Nephron (organoid): ENCODE measurements around the gene FAM120C.

Source experiments
- H3K27ac Mint-ChIP-seq, 3 experiments: 2 replicates each; pipeline ENCODE4 v1.8.0; 2020; ENCODE audit warnings: mixed read lengths in 3 of 3, mild to moderate bottlenecking in 2 of 3, moderate library complexity in 1 of 3
- H3K27me3 Mint-ChIP-seq: 2 replicates; pipeline ENCODE4 v1.8.0; 2021; ENCODE audit warnings: low read depth, mild to moderate bottlenecking, moderate library complexity, mixed read lengths
- H3K36me3 Mint-ChIP-seq: 2 replicates; pipeline ENCODE4 v1.8.0; 2020; ENCODE audit warnings: low read depth, mixed read lengths
- H3K4me1 Mint-ChIP-seq: 2 replicates; pipeline ENCODE4 v1.8.0; 2020; ENCODE audit warnings: mixed read lengths
- H3K4me3 Mint-ChIP-seq, 3 experiments: 2 replicates each; pipeline ENCODE4 v1.8.0; 2020; ENCODE audit warnings: mild to moderate bottlenecking in 3 of 3, mixed read lengths in 3 of 3, moderate library complexity in 2 of 3
- H3K9me3 Mint-ChIP-seq: 2 replicates; pipeline ENCODE4 v1.8.0; 2020; ENCODE audit warnings: mixed read lengths
- CTCF ChIP-seq, 3 experiments: fragments of 200-600 bp; sonication (generic); IDR thresholded peaks; one replicate each; pipeline ENCODE4 v1.5.0; 2021; ENCODE audit warnings: antibody characterized with exemption in 3 of 3; ENCODE audit not compliant: unreplicated experiment in 3 of 3

The FAM120C gene

DNA sequence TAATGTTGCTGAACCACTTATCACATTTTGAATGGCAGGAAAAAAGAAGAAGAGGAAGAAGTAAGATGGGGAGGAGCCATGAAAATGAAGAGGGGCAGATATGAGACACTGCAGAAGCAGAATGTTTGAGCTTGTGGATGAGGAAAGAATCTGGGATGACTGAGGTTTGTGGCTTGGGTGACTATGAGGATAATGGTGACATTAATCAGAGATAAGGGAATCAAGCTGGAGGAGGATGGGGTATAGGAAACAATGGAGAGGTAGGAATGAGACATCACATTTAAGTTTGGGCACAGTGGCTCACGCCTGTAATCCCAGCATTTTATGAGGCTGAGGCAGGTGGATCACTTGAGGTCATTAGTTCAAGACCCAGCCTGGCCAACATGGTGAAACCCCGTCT is 119.7 kb downstream of the FAM120C start:
- Mint-ChIP-seq H3K27me3 (no peaks in the 10 kb centered on the region), H3K4me1 (no peaks in the 10 kb centered on the region), H3K27ac (no peak overlapping the region), H3K9me3 (peaks cover 15% of the 10 kb centered on the region), H3K4me3 (no peak overlapping the region), H3K36me3 (peaks cover 10% of the 10 kb centered on the region)
- TF ChIP-seq CTCF (IDR thresholded peaks at IDR 0.05; ENCODE audit: unreplicated experiment in 3 of 3) = no peak

DNA sequence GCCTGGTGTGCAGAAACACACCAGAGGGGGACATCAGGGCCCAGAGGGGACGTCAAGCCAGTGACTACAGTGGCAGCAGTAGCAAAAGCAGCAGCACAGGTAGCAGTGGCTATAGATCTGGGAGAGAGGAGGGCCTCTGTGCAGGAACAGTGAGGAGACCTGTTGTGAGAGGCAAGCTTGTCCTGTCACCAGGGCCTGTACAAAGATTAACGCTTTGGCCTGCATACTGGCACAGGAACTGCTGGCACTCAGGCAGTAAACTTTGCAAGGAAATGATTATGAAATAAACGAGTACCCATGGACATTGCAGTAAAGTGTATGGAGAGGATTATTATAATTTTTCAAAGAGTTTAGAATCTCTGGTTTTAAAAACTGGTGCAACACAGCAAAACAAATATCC is 133.3 kb downstream of the FAM120C start:
- TF ChIP-seq CTCF (IDR thresholded peaks at IDR 0.05; ENCODE audit: unreplicated experiment in 3 of 3) = no peak
- Mint-ChIP-seq H3K4me1 (peaks cover 6% of the 10 kb centered on the region), H3K36me3 (peaks cover 18% of the 10 kb centered on the region), H3K9me3 (peaks cover 6% of the 10 kb centered on the region), H3K4me3 (no peak overlapping the region), H3K27me3 (no peaks in the 10 kb centered on the region), H3K27ac (no peak overlapping the region)

- H3K9me3 Mint-ChIP-seq = peaks cover 8% of the 10 kb centered on the region
- H3K4me1 Mint-ChIP-seq = peaks cover 6% of the 10 kb centered on the region
- H3K27me3 Mint-ChIP-seq = no peaks in the 10 kb centered on the region
- no peak overlapping the region for H3K4me3 Mint-ChIP-seq
- TF ChIP-seq CTCF (IDR thresholded peaks at IDR 0.05; ENCODE audit: unreplicated experiment in 3 of 3) = no peak
- peak overlapping the region in 2 of 3 experiments; percentile 46 to 54 for H3K27ac Mint-ChIP-seq
- peaks cover 13% of the 10 kb centered on the region for H3K36me3 Mint-ChIP-seq
Observed at GRCh38 chrX:54048412-54048811, 134.6 kb downstream of the FAM120C start.

GRCh38 chrX:54045563-54046228 is 137.4 kb downstream of the FAM120C start:
- Mint-ChIP-seq H3K27me3 (no peaks in the 10 kb centered on the region), H3K4me3 (peak overlapping the region; percentile 95 to 99 (median 98)), H3K4me1 (peaks cover 6% of the 10 kb centered on the region), H3K36me3 (peaks cover 7% of the 10 kb centered on the region), H3K27ac (peak overlapping the region; percentile 96 to 100 (median 100)), H3K9me3 (peaks cover 9% of the 10 kb centered on the region)
- no peak for TF ChIP-seq CTCF (IDR thresholded peaks at IDR 0.05; ENCODE audit: unreplicated experiment in 3 of 3)

- Mint-ChIP-seq H3K4me3 (peak overlapping the region; percentile 95 to 99 (median 98)), H3K27ac (peak overlapping the region; percentile 96 to 100 (median 100)), H3K27me3 (no peaks in the 10 kb centered on the region), H3K36me3 (peaks cover 12% of the 10 kb centered on the region), H3K9me3 (peaks cover 9% of the 10 kb centered on the region), H3K4me1 (peaks cover 6% of the 10 kb centered on the region)
- TF ChIP-seq CTCF (IDR thresholded peaks at IDR 0.05; ENCODE audit: unreplicated experiment in 3 of 3) = no peak
Observed at GRCh38 chrX:54044877-54045338, 138.1 kb downstream of the FAM120C start.
